HEK293 (cell line): ENCODE results near the gene ACTA2.

ENCODE experiments used
- CTCF ChIA-PET: fragments of 350-600 bp; formaldehyde crosslinking; extraction: SDS; loops from one replicate; lab custom pipeline; 2021; ENCODE audit warnings: antibody characterized with exemption; lab: Yijun Ruan, JAX
- POLR2A ChIA-PET: fragments of 300-600 bp; formaldehyde crosslinking; extraction: SDS; loops from one replicate; lab custom pipeline; 2020; ENCODE audit warnings: antibody characterized with exemption, inconsistent platforms; lab: Yijun Ruan, JAX
- H3K27ac ChIP-seq: fragments of 200-500 bp; sonication (Bioruptor generic); 2 replicates; pipeline ENCODE4 v1.5.1; 2014; ENCODE audit warnings: low read depth, low read length, control low read depth, inconsistent platforms; ENCODE audit errors: extremely low read depth
- H3K36me3 ChIP-seq, 2 experiments: fragments of 200-500 bp in 1 of 2; sonication (Bioruptor generic) in 1 of 2; 1 replicate in 1 of 2; 2 replicates in 1 of 2; pipeline ENCODE4 v1.5.1; 2014 to 2017; ENCODE audit warnings: inconsistent platforms in 2 of 2, low read length in 2 of 2; ENCODE audit not compliant: control insufficient read depth in 2 of 2, insufficient read depth in 1 of 2
- H3K4me1 ChIP-seq: fragments of 200-500 bp; sonication (Bioruptor generic); 2 replicates; pipeline ENCODE4 v1.5.1; 2014; ENCODE audit warnings: mild to moderate bottlenecking, low read length, inconsistent platforms; ENCODE audit not compliant: control insufficient read depth, insufficient read depth
- H3K4me3 ChIP-seq: 2 replicates; pipeline ENCODE4 v1.5.1; 2011; ENCODE audit warnings: low read depth, mild to moderate bottlenecking, control low read depth, low read length, moderate library complexity
- H3K9me3 ChIP-seq: fragments of 200-500 bp; sonication (Bioruptor generic); 2 replicates; pipeline ENCODE4 v1.5.1; 2014; ENCODE audit warnings: low read depth, low read length, inconsistent platforms; ENCODE audit not compliant: control insufficient read depth, insufficient read depth
- GLIS1 ChIP-seq: fragments of 450-650 bp; formaldehyde crosslinking; IDR thresholded peaks from 2 replicates; pipeline ENCODE4 v1.5.1; 2016; ENCODE audit warnings: missing biosample characterization, missing genetic modification characterization
- TCF7L2 ChIP-seq: IDR thresholded peaks from 2 replicates; pipeline ENCODE4 v1.6.1; 2011; ENCODE audit warnings: low read depth, mild to moderate bottlenecking, inconsistent platforms, low read length, moderate library complexity, borderline replicate concordance
- ZBTB17 ChIP-seq: fragments of 450-650 bp; formaldehyde crosslinking; IDR thresholded peaks from 2 replicates; pipeline ENCODE4 v1.5.1; 2016; ENCODE audit warnings: missing biosample characterization, missing genetic modification characterization
- ZFP37 ChIP-seq: fragments of 450-650 bp; formaldehyde crosslinking; IDR thresholded peaks from 2 replicates; pipeline ENCODE4 v1.5.1; 2016; ENCODE audit warnings: missing biosample characterization, missing genetic modification characterization
- ZIC2 ChIP-seq: fragments of 450-650 bp; formaldehyde crosslinking; IDR thresholded peaks from 2 replicates; pipeline ENCODE4 v1.5.1; 2016; ENCODE audit warnings: missing biosample characterization, missing genetic modification characterization
- ZNF121 ChIP-seq: fragments of 450-650 bp; formaldehyde crosslinking; IDR thresholded peaks from 2 replicates; pipeline ENCODE4 v1.5.1; 2016; ENCODE audit warnings: missing biosample characterization, missing genetic modification characterization
- ZNF132 ChIP-seq: fragments of 450-650 bp; formaldehyde crosslinking; IDR thresholded peaks from 2 replicates; pipeline ENCODE4 v1.5.1; 2017; ENCODE audit warnings: missing biosample characterization, missing genetic modification characterization, borderline replicate concordance
- ZNF133 ChIP-seq: fragments of 450-650 bp; formaldehyde crosslinking; IDR thresholded peaks from 2 replicates; pipeline ENCODE4 v1.5.1; 2016; ENCODE audit warnings: missing biosample characterization, missing genetic modification characterization
- ZNF202 ChIP-seq: fragments of 450-650 bp; formaldehyde crosslinking; IDR thresholded peaks from 2 replicates; pipeline ENCODE4 v1.5.1; 2016; ENCODE audit warnings: missing biosample characterization, missing genetic modification characterization, borderline replicate concordance
- ZNF221 ChIP-seq: fragments of 450-650 bp; formaldehyde crosslinking; IDR thresholded peaks from 2 replicates; pipeline ENCODE4 v1.5.1; 2017; ENCODE audit warnings: missing biosample characterization, missing genetic modification characterization, borderline replicate concordance
- ZNF391 ChIP-seq: fragments of 450-650 bp; formaldehyde crosslinking; IDR thresholded peaks from 2 replicates; pipeline ENCODE4 v1.5.1; 2016; ENCODE audit warnings: low read depth, missing biosample characterization, missing genetic modification characterization, borderline replicate concordance
- ZNF48 ChIP-seq: fragments of 450-650 bp; formaldehyde crosslinking; IDR thresholded peaks from 2 replicates; pipeline ENCODE4 v1.5.1; 2016; ENCODE audit warnings: missing biosample characterization, missing genetic modification characterization
- ZNF521 ChIP-seq: fragments of 450-650 bp; formaldehyde crosslinking; IDR thresholded peaks from 2 replicates; pipeline ENCODE4 v1.5.1; 2017; ENCODE audit warnings: missing biosample characterization, mild to moderate bottlenecking, missing genetic modification characterization
- ZNF596 ChIP-seq: fragments of 450-650 bp; IDR thresholded peaks from 2 replicates; pipeline ENCODE4 v1.5.0; 2018; ENCODE audit warnings: missing biosample characterization, mild to moderate bottlenecking, missing genetic modification characterization, moderate library complexity
- ZNF707 ChIP-seq: fragments of 450-650 bp; formaldehyde crosslinking; IDR thresholded peaks from 2 replicates; pipeline ENCODE4 v1.5.1; 2016; ENCODE audit warnings: missing biosample characterization, missing genetic modification characterization
- ZNF792 ChIP-seq: fragments of 450-650 bp; formaldehyde crosslinking; IDR thresholded peaks from 2 replicates; pipeline ENCODE4 v1.5.1; 2016; ENCODE audit warnings: missing biosample characterization, missing genetic modification characterization
- ZSCAN30 ChIP-seq: fragments of 450-650 bp; IDR thresholded peaks from 2 replicates; pipeline ENCODE4 v1.5.1; 2018; ENCODE audit warnings: missing biosample characterization, mild to moderate bottlenecking, missing genetic modification characterization, moderate library complexity
- ZXDB ChIP-seq: fragments of 450-650 bp; formaldehyde crosslinking; IDR thresholded peaks from 2 replicates; pipeline ENCODE4 v1.5.1; 2016; ENCODE audit warnings: missing biosample characterization, missing genetic modification characterization
- TF ChIP-seq, protein P1 (sequence below): fragments of 450-650 bp; formaldehyde crosslinking; IDR thresholded peaks from 2 replicates; pipeline ENCODE4 v1.5.1; 2016; ENCODE audit warnings: missing biosample characterization, missing genetic modification characterization
- TF ChIP-seq, protein P2 (sequence below): fragments of 450-650 bp; formaldehyde crosslinking; IDR thresholded peaks from 2 replicates; pipeline ENCODE4 v1.5.1; 2016; ENCODE audit warnings: missing biosample characterization, missing genetic modification characterization, borderline replicate concordance

Gene ACTA2

DNA sequence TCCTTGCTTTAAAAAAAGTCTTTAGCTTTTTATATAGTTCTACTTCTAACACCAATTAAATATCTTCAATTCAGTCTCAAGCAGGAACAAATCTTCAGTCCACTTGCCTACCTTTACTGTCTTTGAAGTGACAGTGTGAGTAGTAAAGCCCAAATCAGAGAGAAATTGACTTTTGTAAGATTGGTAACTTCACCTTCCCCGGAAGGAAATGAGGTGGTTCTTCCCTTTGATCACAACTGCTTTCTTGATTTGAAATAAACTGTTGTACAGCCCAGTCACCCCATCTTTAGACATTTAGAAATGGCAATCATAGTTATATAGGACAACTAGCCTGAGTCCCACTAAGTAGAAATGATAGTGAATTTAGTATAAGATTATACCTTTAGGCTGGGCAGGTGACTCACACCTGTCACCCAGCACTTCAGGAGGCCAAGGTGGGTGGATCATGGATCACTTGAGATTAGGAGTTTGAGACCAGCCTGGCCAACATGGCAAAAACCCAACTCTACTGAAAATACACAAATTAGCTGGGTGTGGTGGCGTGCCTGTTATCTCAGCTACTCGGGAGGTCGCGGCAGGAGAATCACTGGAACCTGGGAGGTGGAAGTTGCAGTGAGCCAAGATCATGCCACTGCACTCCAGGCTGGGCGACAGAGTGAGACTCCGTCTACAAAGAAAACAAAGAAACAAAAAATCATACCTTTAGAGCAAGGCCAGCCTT is 42.7 kb upstream of the ACTA2 start:
- CTCF ChIA-PET: interaction anchor here (0.6 to 2.7 kb wide), 10 partner anchors 7 to 222 kb away, joined by 3 to 13 read pairs (median 5); no protein-coding TSS in a partner anchor
- Histone ChIP-seq H3K4me3 (no peak overlapping the region), H3K36me3 (no peaks in the 10 kb centered on the region), H3K4me1 (peaks cover 19% of the 10 kb centered on the region), H3K9me3 (no peaks in the 10 kb centered on the region), H3K27ac (no peak overlapping the region)
- TF ChIP-seq, protein P1, sequence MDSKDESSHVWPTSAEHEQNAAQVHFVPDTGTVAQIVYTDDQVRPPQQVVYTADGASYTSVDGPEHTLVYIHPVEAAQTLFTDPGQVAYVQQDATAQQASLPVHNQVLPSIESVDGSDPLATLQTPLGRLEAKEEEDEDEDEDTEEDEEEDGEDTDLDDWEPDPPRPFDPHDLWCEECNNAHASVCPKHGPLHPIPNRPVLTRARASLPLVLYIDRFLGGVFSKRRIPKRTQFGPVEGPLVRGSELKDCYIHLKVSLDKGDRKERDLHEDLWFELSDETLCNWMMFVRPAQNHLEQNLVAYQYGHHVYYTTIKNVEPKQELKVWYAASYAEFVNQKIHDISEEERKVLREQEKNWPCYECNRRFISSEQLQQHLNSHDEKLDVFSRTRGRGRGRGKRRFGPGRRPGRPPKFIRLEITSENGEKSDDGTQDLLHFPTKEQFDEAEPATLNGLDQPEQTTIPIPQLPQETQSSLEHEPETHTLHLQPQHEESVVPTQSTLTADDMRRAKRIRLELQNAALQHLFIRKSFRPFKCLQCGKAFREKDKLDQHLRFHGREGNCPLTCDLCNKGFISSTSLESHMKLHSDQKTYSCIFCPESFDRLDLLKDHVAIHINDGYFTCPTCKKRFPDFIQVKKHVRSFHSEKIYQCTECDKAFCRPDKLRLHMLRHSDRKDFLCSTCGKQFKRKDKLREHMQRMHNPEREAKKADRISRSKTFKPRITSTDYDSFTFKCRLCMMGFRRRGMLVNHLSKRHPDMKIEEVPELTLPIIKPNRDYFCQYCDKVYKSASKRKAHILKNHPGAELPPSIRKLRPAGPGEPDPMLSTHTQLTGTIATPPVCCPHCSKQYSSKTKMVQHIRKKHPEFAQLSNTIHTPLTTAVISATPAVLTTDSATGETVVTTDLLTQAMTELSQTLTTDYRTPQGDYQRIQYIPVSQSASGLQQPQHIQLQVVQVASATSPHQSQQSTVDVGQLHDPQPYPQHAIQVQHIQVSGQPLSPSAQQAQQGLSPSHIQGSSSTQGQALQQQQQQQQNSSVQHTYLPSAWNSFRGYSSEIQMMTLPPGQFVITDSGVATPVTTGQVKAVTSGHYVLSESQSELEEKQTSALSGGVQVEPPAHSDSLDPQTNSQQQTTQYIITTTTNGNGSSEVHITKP: peak; percentile 34; the same call in 1 of the 2 replicates
- no peak for TF ChIP-seq ZXDB
- peak; percentile 45 for TF ChIP-seq ZIC2 (tag by site-specific recombination)
- 0 out of 2 replicates have a peak, but pooled peaks have one; percentile 11 for TF ChIP-seq ZNF121 (tag by site-specific recombination)
- TF ChIP-seq ZNF391 (tag by site-specific recombination): no peak
- TF ChIP-seq GLIS1: peak; percentile 75
- no peak for TF ChIP-seq ZNF521 (tag by site-specific recombination)
- TF ChIP-seq ZBTB17 (tag by site-specific recombination): 0 out of 2 replicates have a peak, but pooled peaks have one; percentile 11
- TF ChIP-seq ZNF132 (tag by site-specific recombination): no peak
- no peak for TF ChIP-seq ZNF792 (tag by site-specific recombination)
- no peak for TF ChIP-seq ZNF707
- no peak for TF ChIP-seq TCF7L2
- no peak for TF ChIP-seq ZNF202
- no peak for TF ChIP-seq ZNF133 (tag by site-specific recombination)
- no peak for TF ChIP-seq ZNF596 (tag by site-specific recombination)
- no peak for TF ChIP-seq ZFP37
- TF ChIP-seq ZNF48 (tag by site-specific recombination): no peak
- TF ChIP-seq ZNF221 (tag by site-specific recombination): no peak
- POLR2A ChIA-PET: no interaction called here

DNA sequence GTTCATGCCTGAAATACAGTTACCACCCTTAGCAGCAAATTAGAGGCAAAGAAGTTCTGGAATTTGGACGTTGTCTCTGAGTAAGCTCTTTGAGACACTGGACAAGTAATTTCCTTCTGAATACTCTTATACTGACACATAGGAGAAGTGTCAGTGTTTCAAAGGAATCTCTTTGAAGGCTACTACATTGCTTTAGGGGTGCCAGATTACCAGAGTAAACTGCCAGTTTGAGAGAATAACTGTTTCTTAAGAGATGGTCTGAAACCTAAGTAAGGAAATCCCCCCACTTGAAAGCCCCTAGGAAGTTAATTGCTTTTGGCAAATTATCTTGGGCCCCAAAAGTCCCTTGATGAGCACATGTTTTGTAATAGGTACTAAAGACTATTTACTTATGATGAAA is 41.4 kb upstream of the ACTA2 start:
- POLR2A ChIA-PET: interaction anchor here (1.2 to 1.7 kb wide), 2 partner anchors 114 to 213 kb away, joined by 3 to 7 read pairs; partner anchors contain the start of genes CH25H and STAMBPL1
- Histone ChIP-seq H3K36me3 (no peaks in the 10 kb centered on the region), H3K4me1 (peaks cover 19% of the 10 kb centered on the region), H3K27ac (no peak overlapping the region), H3K4me3 (no peak overlapping the region), H3K9me3 (no peaks in the 10 kb centered on the region)
- TF ChIP-seq, protein P2, sequence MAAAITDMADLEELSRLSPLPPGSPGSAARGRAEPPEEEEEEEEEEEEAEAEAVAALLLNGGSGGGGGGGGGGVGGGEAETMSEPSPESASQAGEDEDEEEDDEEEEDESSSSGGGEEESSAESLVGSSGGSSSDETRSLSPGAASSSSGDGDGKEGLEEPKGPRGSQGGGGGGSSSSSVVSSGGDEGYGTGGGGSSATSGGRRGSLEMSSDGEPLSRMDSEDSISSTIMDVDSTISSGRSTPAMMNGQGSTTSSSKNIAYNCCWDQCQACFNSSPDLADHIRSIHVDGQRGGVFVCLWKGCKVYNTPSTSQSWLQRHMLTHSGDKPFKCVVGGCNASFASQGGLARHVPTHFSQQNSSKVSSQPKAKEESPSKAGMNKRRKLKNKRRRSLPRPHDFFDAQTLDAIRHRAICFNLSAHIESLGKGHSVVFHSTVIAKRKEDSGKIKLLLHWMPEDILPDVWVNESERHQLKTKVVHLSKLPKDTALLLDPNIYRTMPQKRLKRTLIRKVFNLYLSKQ (tag by site-specific recombination): no peak
- 0 out of 2 replicates have a peak, but pooled peaks have one; percentile 41 for TF ChIP-seq ZSCAN30 (tag by site-specific recombination)
- CTCF ChIA-PET: interaction anchor here (0.9 to 7.4 kb wide), 9 partner anchors 30 to 224 kb away, joined by 3 to 137 read pairs (median 5); no protein-coding TSS in a partner anchor
